HG02885 (cell line): ENCODE results near the gene PICK1.

ENCODE experiments used
- ATAC-seq: cut with Tn5 transposase; IDR thresholded peaks from one replicate; pipeline ENCODE4 v1.9.1; 2021; ENCODE audit warnings: mild to moderate bottlenecking; ENCODE audit not compliant: unreplicated experiment, poor library complexity

The PICK1 gene

DNA sequence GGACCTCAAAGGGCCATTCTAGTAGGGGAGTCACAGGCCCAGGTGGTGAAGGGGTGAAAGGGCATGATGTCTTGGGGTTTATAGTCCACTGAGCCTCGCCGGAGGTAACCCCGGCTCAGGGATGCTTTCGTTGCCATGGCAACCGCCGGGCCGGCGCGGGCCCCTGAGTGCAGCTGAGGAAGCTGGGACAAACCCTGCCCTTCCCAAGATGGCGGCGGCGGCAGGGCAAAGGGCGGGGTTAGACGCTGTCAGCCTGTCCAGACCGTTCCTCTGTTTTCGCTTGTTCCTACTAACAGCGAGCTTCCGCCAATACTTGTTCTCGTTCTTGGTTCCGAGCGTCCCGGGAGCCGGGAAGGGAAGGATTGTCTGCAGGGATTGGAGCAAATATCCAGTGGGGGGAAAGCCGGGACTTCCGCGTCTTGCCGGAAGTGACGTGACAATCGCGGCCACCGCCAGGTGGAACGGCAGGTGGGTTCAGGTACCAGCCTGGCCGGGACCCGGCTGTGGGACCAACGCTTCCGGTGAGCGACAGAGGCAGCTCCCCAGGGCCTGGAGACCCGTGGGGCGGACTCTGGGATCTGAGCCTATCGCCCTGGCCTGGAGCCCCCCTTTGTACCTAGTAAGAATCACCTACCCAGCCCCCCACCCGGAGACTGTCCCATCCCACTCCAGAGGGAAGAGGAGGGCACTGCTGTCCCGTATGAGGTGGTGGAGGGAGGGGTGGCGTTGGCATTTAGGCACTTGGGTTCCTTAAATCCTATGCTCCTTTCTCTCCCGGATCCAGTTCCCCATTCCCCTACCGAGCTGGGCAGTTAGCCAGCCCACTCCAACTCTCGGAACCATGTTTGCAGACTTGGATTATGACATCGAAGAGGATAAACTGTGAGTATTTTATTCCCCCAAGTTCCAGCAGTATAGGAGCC is at the start of gene PICK1:
PICK1 (plus strand) TSS at position 436 of the 923 bp plus-strand sequence; CDS start at position 842, 406 bp downstream.
- ATAC-seq, result peak; percentile 60

DNA sequence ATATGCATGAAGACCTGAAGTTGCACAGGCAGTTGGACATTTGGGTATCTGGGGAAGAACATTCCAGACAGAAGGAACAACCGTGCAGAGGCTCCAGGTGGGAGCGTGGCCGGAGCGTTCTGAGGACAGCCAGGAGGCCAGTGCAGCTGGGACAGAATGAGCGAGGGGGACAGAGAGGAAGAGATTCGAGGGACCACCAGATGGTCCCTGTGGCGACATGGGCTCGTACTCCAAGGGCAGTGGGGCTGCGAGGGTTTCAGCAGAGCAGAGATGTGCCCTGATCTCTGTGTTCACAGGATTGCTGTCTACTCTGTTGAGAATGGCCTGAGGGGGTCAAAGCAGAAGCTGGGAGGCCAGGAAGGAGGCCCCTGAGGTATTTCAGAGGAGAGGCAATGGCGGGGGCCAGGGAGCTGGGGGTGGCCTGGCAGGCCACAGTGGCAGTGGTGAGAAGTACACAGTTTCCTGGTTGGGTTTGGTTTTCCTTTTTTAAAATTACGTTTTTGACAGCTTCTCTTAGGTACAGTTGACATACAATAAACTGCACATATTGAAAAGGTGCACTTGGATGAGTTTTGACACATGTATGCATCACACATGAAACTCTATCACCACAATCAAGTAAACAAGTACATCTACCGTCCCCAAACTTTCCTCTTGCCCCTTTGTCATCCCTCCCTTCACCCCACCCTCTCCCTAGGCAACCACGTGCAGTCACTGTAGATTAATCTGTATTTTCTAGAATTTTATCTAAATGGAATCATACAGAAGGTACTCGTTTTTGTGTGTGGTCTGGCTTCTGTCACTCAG is 48.0 kb upstream of the PICK1 start:
- no peak for ATAC-seq

DNA sequence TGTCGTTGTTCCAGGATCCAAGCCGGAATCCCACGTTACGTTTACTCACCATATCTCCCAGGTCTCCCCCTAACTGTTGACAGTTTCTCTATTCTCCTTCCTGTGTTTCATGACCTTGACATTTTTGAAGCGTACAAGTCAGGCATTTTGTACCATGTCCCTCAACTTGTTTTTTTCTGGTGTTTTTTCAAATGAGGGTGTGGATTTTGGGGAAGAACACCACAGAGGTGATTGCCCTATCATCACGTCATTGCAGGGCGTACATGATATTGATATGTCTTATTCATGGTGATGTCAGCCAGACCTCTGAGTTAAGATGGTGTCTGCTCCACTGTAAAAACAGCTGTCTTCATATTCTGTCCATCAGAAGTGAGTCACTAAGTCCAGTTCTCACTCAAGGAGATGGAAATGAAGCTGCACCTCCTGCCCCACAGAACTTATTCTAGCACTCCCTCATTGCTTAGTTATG is 44.6 kb upstream of the PICK1 start:
- no peak for ATAC-seq

DNA sequence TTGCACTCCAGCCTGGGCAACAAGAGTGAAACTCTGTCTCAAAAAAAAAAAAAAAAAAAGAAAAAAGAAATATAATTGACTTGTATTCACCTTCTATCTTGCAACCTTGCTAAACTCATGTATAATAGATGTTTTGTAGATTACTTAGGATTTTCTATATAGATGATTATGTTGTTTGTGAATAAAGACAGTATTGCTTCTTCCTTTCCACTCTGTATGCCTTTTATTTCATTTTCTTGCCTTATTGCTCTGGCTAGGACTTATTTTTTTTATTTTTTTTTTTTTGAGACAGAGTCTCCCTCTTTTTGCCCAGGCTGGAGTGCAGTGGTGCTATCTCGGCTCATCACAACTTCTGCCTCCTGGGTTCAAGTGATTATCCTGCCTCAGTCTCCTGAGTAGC is 43.1 kb upstream of the PICK1 start:
- ATAC-seq, result no peak

DNA sequence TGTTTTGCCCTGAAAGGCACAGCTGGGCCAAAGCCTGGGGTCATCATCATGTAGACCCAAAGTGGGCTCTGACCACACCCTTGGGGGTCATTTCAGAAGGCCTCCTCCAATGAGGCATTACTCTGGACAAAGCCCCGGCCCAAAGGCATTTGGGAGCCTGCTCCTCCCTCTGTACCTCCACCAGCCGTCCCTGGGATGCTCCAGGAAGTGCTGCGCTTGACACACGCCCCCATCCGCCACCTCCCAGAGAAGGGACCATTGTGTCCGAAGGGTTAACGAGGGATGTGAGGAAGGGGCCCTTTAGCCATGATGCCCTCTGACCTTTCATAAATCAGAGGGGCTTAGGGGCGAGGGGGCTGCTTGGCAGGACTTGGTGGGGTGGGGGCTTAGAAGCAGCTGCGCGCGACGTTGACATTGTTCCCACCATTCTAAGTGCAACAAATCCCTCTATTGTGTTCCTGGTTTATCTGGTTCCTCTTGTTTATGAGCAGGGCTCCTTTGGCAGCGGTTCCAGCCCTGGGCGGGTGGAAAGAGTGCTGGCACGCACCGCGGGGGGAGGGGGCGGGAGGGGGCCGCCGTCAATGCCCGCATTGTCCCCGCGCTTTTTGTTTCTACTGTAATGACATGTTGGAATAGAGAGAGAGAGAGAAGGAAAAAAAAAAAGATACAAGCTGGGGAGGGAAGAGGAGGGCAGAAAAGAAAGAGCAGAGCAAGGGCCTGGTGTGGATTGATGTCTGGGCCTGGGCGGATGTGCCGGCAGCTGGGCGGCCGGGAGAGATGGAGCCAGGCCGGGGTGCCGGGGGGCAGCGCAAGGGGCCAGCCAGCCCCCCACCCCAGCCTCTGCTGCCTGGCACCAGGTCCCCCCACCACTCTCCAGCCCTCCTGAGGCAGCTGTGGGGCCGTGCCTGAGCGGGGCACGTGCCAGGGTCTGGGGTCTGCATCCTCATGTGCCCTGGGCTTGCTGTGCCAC is 40.7 kb upstream of the PICK1 start:
- ATAC-seq, result no peak

DNA sequence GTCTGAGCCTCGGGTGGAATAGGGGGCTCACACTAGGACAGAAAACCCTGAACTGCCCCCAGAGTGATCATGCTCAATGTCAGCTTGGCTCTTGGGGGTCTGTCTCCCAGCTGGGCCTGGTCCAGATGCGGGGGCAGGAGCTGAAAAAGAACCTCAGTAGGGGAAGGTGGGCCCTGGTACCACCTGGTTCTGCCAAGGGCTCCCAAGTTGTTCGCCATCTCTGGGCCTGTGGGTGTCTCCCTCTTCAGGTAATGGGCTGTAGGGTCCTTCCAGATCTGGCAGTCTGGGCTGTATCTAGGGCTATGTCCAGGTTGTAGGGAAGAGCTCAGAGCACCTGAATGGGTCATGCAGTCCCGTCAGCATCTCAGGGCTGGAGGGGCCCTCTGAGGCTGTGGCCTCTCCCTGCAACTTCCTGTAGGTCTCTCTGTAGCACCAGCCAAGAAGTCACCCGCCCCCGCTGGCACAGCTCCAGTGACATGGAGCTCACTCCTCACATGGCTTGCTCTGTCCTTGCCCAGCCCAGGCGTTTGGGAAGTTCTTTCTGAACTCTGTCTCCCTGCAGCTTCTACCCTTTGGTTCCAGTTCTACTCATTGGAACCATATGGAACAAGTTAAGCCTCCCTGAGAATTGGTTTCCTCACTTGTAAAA is 39.8 kb upstream of the PICK1 start:
- no peak for ATAC-seq

DNA sequence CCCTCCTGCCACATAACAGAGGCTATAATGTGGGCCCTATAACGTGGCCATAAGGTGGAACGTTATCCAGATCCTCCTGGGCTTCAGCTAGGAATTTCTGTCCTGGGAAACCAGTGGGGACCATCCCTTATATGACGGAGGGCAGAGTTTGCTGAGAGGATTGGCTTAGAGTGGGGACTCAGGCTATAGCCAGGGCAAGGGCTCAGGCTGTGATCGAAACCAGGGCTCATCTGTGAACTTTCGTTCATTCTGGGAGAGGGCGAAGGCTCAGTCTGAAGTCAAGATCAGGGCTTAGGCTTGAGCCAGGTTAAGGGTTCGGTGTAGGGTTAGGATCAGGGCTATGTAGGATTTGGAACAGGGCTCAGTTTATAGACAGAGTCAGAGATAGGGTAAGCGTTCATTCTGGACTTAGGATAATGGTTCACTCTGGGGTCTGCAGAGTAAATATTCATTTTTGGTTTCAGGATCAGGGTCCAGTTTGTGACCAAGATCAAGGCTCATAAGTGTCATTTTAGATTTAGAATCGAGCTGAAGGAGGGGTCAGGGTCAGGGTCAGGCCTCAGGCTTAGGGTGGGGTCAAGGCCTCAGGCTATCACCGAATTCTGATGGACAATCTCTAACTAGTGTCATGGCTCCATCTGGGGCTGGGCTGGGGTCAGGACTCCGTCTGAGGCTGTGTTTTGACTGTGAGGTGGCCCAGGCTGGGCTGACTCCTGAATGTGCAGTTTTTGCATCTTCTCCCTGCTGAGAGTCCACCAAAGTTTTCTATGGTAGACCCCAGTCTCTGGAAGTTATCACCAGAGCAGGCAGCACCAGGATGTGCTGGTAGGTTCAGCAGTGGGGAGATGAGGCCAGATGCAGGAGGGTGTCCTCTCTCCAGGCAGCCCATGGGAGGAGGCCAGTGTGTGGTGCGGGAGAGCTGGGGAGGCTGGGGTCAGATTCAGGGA is 39.0 kb upstream of the PICK1 start:
- ATAC-seq, result no peak

DNA sequence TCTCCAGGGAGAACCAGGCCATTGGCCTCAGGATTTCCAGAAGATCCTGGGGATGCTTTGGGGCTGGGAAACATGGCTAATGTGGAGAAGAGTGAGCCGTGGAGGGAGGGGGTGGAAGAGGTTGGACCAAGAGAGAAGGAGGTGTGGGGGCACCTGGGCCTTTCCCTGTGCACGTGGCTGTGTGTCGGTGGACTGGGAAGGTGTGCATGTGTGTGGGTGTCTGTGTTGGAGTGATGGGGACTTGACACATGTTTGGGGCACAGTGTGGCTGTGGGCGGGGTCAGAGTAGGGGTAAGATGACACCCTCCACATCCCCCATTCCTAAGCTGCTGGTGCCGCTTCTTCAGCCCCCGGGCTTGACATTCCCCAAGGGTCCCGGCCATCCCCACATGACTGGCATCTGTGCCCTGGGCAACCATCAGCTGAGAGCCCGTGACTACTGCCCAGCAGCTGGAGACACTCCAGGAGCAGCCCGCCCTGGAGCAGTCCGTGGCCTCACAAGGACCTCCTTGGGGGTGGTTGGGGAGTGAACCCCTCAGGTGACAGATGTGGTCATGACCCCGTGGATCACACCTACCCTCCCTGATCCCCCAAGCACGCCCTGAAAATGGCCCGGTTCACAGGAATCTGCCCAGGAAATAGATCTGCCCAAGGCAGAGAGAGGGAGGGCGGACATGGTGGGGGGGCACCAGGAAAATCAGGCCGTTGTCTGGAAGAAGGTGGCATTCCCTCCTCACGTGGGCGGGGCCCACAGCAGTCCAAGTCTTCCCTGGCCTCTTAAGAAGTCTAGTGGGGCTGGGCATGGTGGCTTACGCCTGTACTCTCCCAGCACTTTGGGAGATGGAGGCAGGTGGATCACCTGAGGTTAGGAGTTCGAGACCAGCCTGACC is 38.0 kb upstream of the PICK1 start:
- ATAC-seq, result no peak

DNA sequence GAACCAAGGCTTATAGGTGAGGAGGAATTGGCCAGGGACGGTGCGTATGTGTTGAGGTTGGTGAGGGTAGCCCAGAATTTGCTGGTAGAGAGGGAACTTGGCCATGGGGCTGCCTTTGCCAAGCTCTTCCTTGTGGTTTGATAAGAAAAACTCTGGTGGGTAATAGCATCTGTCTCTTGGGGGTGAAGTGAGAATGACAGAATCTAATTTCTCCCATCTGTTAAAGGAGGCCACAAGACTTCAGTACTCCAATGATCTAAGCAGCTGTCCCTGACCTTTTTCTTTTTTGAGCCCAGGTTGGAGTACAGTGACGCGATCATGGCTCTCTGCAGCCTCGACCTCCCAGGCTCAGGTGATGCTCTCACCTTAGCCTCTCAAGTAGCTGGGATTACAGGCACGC is 36.0 kb upstream of the PICK1 start:
- no peak for ATAC-seq

DNA sequence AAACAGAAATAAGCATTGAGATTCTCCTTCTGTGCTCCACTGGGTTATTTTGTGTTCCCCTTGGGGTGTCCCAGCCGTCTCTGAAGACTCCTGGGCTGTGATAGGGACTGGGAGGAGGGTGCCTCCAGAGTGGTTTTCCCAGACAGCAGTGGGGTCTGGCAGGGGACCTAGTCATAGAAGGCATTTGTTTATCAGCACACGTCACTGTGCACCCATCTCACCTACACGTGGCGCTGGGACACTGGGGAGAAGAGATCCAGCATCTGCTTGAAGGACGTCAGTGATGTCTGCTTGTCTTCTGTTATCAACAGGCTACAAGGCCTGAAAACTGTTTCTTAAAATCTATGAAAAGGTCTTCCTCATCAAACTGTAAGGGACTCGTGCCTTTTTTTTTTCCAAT is 34.2 kb upstream of the PICK1 start:
- ATAC-seq, result no peak

DNA sequence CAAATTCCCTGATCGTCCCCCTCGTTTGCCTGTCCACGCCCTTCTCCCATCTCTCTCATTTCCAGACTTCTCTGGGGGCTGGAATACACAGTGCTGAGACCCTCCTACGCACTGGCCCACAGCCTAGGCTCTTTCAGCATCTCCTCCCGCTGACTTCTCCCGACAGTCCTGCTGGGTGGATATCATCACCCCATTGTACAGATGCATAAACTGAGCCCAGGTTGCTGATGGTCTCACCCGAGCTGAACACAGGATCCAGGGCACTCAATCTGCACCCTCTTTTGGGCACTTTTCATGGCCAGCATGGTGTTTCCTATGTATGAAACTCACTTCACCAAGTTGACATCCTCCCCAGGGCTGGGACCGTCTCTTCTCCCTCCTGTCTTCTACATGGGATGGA is 31.7 kb upstream of the PICK1 start:
- ATAC-seq, result no peak

DNA sequence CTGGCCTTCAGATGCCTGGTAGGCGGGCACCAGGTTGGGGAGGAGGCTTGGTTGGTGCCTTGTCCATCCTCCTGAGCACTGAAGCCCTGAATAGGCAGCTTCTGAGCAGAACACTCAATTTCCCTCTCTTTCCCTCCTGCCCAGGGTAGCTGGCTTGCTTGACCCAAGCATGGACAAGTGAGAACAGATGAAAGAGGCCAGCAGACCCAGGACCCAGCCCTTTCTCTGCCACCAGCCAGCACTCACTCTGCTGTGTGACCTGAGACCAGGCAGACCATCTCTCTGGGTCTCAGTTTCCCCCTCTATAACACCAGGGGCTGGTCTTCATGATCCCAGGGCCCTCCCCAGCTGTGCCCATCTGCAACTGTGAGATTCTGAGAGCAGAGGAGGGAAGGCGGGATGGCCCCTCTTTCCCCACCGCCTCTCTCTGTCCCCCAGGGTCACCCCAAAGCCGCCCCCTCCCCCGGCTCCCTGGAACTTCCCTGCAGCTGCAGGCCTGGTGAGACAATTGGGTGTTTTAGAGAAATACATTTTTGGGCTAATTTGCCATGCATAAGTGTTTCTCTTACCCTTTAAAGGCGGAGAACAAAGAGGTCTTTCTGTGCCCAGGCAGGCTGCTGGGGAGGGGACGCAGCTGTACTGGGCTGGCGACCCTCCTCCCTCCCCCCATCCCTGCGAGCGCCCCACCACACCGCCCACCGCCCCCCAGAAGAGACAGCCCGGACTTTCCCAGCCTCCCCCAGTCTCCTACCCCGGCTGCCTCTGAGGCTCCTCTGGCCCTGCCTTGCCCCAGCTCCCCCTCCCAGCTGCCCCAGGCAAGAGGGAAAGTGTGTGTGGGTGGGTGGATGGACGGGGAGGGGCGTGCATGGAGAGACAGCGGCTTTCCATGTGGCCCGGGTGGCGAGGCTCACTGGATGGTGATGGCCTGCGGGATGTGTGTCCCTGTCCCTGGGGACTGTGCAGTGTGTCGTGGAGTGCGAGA is 30.8 kb upstream of the PICK1 start:
- ATAC-seq, result no peak

DNA sequence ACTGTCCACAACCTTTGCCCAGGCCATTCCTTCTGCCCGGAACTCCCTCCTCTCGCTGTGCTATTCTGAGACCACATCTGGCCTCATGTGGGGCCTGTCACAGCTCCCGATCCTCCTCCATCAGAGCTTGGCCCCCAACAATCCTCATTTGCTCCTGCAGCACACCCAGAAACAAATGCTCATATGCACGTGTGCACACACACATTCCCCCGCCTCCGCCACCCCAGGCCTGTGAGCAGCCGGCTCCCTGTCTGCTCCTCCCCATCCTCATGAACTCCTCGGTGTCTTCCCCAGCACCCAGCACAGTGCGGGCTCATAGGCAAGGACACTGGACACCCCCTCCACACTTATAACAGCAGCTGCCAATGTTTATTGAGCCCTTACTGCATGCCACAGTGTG is 29.7 kb upstream of the PICK1 start:
- ATAC-seq, result no peak

DNA sequence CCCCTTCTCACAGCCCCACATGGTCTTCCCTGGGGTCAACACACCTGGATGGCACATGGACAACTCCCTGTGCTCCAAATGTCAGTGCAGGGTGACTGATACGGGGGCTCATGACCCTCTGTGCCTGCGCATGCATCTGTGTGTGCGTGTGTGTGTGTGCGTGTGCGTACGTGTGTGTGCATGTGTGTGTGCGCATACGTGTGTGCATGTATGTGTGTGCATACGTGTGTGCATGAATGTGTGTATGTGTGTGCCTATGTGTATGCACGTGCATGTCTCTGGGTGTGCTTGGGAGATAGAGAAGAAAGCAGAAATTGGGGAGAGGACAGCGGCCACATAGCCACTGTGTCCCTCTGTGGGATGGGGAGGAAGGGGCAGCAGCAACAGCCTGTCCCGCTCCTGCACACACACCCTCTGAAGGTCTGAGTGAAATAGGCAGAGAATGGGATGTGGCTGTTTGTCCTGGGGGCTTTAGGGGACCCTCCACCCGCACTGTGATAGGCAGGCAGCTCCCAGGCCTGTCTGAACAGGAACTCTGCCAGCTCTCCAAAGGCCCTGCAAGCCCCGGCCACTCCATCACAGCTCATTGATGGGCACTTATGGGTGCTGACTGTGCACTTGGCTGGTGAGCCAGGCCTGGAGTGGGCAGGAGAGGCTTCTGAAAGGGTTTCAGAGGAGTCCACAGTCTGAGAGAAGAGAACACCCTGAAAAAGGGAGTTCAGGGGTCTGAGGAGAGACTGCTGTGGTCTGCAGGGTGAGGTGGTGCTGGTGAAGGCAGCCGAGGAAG is 28.7 kb upstream of the PICK1 start:
- ATAC-seq, result no peak

DNA sequence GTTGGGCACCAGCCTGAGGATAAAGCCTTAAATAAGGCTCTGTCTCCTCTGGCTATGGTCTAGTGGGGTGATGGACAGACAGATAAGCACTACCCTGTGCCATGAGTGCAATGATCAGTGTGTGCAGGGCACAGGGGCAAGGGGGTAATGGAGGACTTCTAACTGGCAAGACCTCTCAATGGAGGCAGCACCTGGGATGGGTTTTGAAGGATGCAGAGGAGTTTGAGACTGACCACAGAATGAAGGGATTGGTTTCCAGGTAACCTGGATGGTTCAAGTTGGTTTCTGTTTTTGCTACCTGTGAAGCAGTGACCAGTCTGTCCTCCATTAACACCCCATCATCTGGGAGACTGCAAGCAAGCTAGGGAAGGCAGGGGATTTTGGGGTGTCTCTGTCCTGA is 27.8 kb upstream of the PICK1 start:
- ATAC-seq, result no peak

DNA sequence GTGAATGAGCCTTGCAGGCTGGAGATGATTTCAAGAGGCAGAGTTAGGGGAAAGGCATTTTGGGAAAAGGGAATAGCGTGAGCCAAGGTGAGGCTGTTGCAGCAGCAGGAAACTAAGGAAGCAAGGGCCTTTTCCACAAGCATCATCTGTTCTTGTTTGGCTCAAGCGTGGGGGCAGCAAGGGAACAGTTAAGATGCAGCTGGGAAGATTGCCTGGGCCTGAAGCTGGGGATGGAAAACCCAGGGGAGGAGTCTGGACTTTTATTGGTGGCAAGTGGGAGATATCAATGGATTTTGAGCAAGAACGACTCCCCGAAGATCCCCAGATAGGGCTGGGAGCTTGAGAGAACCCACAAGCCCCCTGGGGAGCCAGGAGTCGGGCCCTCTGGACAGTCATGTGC is 27.3 kb upstream of the PICK1 start:
- ATAC-seq, result no peak
